GM18858 (cell line): ENCODE measurements around the gene APBB2.

Experiments used
- ATAC-seq: cut with Tn5 transposase; IDR thresholded peaks from one replicate; pipeline ENCODE4 v1.9.1; 2021; ENCODE audit not compliant: unreplicated experiment

APBB2 gene

DNA sequence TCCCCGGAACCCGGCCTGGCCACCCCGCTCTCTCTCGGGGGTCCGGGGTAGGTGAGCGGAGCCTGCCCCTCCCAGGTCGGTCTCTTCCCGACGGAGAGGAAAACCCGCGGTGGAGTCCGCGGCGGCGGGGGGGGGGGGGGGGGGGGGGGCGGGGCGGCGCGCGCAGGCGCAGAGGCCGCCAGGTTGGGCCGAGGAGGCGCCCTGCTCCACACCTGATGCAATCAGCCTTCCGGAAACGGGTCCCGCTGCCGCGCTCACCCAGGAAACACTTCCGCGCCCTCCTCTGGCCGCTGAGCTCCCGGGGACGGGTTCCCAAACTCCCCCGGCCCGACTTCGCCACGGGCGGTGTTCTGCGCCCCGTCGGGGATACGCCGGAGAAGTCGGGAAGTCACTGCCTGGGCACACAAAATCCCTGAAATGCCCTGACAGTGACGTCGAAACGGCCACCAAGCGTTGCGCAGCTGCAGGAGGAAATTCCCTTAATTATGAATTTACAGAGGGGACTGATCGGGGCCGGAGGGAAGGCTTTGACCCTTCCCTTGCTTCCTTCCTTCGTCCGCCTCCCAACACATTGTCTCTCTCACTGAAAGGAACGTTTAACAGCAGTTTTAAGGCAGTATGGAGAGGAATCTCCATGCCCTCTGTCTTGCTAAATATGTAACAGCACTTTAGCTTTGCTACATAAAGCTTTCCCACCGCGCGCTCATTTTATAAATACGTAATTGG is 2.1 kb upstream of the APBB2 start:
- peak; percentile 45 for ATAC-seq

DNA sequence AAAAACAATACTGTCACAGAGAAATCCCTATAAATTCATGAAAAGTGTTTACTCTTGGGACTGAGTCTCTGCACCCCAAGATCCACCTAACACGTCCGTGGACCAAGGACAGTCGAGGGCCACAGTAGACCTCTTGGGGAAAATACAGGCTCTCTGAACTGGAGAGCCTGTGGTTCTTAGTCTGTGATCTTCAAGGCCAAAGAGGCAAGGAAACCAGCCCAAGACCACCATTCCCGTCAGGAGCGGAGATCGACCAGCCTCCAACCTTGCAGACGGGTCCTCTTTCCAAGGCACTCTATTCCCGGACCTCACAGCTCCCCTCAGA is 1.6 kb upstream of the APBB2 start:
- no peak for ATAC-seq

DNA sequence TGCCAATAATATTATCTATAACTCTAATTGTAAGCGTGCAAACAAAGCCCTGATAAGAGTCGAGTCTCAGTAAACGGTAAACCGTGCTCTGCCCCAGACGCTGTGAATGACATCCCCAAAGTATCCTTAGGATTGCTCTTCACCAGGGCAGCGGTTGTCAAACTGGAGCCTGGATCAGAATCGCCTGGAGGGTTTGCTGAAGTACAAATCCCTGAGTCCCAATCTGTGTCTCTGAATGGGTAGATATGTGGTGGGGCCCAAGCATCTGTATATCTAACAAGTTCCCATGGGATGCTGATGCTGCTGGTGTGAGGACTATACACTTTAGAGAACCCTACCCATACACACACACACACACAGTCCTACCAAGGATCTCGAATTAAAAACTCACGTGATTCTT is 813 bp upstream of the APBB2 start:
- ATAC-seq, result no peak

DNA sequence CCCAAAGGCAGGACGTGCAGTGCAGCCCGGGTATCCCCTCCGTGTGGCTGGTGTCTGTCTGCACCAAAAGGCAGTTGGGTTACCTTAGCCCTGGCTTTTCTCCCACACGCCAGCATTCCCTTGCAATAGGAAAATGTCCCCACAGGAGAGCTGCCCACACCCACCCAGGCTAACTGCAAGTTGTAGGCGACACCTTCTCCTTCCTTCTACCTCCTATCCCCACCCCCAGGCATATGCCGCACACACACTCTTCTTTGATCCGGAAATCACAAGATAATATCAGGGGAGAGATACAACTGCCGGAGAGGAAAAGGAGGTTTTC is 444 bp upstream of the APBB2 start:
- no peak for ATAC-seq

DNA sequence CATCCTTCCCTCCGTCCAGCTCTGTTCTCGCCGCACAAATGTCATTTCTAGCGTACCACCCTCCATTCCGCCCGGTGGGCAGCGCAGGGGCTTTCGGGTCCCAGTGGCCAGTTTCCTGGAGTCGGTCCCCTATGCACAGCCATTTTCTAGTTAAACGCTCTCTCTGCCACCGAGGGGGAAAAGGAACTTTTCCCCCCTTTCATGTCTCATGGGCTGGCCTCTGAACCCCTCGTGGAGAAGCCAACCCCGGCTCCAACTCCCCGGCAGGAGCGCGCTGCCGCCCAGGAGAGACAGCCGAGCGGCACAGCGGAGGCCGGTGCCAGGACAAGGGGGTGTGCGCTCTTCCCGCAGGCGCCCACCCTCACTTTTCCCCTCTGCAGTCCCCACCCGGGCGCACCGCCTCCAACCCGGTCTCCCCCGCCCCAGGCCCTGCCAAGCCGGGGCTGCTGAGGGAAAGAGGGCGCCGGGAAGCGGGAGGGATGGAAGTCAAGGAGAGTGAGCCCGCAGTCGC is 662 bp downstream of the APBB2 start:
- peak; percentile 5 for ATAC-seq

DNA sequence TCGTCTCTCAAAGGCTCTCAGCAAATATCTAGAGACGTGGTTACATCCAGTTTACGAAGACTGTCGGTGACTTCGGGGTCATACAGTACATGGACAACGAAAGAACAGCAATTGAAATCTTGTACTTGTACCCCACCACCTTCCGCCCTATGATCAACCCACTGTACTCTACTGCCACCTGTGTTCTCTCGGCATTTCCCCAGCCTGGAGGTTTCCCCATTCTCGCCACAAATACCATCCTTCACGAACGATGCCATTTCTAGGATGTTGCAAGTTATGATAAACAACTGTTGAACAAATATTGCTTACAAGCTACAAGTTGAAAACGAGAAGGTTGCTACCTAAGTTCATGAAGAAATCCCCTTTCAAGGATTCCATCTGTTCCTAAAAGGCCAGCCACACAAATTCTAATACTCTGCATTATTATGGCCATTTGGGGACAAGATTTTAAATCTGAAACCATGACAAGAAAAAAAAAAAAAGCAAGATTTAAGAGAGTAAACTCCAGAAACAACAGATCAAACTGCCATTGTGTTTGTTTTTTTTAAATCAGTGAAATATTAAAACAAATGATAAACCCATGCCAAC is 1.6 kb downstream of the APBB2 start:
- ATAC-seq, result no peak

DNA sequence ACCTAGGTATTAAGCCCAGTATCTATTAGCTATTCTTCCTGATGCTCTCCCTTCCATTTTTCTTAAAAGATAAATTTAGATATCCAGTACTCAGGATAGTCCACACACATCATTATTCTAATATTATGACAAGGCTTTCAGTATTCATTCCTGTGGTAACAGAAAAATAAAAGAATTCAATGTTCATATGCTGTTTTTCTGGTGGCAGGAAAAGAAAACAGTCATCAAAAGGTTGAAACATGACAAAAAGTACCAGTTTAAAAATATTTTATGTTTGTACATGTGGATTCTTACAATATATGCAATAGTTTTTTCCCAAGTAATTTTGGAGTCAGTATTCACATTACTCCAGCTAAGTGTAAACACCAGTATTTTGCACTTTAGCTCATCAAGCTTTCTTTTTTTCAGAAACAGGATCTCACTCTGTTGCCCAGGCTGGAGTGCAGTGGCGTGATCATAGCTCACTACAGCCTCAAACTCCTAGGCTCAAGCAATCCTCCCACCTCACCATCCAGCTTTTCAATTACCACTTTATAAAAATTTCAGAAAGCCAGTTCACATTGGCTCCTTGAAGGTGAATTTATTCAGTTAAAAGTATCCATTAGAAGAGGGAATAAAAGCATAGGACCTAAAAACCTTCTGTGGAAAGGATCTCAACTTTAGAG is 2.3 kb downstream of the APBB2 start:
- no peak for ATAC-seq

DNA sequence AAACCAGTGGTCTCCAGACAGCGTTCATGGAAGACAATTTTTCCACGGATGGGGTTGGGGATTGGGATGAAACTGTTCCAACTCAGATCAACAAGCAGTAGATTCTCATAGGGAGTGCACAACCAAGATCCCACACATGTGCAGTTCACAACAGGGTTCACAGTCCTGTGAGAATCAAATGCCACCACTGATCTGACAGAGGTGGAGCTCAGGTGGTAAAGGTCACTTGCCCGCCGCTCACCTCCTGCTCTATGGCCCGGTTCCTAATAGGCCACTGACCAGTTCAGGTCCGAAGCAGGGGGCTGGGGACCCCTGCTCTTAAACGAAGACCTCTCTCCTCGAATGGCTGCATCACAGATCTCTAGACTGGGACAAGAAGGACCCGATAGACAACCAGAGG is 4.4 kb downstream of the APBB2 start:
- ATAC-seq, result no peak

DNA sequence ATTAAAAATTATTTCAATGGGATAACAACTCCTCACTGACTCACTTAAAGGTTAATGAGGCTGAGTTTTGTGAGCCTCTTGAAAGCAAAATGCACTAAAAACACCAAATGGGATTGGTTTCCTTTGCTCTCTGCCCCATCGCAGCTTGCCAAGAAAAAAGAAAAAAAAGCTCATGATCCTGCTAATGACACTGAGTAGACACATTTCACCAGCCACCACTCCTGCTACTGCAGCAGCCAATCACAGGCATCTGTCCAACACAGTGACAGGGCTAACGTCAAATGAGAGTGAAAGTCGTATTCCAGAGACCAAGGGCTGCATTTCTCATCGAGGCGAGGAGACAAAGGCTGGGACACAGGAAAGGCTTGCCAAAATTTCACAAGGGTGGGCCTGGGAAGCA is 5.2 kb downstream of the APBB2 start:
- no peak for ATAC-seq

DNA sequence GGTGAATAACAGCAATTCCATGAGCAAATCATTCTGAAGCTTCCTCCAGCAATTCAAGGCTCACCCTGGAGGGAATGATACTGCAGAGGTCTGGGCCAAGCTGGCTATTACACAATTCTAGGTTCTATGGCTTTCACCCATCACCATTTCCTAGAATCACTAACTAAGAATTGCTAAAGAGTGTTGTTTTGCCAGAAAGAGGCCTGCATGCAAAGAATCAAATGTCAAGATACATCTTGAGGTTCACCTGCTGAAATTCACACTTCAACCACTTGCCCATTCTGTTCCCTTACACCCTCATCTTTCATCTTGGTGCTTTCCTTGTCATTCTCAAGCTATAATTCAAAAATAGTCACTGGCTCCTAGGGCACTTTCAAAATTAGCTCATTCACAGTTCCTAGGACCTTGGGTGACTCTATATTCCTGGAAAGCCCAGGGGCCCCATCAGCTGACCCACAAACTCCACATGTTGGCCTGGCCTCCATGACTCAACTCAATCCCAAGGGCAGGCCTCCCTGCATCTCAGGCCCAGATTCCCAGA is 7.0 kb downstream of the APBB2 start:
- ATAC-seq, result no peak

DNA sequence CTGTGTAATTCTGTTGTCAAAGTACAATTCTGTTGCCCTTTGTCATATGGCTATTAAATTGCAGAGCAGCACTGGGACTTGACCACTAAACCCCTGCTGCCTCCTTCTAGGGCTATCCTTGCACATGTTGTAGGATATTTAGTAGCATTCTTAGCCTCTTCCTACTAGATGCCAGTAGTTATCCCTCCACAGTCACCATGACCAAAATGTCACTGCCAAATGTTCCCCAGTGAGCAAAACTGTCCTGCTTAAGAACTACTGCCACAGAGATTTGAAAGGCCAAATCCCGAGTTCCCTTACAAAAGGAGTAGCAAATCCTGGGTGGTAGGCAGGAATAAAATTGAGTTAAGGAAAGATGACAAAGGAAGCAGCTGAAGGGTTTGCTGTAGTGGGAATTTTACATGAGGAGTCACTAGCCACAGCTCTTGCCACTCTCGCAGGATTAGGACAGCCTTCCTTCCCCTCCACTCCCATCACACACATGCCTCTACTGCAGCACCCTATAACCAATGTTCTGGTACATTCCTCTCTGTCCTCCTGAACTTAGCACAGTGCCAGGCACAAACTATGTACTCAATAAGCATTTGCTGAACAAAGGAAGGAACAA is 8.4 kb downstream of the APBB2 start:
- no peak for ATAC-seq

DNA sequence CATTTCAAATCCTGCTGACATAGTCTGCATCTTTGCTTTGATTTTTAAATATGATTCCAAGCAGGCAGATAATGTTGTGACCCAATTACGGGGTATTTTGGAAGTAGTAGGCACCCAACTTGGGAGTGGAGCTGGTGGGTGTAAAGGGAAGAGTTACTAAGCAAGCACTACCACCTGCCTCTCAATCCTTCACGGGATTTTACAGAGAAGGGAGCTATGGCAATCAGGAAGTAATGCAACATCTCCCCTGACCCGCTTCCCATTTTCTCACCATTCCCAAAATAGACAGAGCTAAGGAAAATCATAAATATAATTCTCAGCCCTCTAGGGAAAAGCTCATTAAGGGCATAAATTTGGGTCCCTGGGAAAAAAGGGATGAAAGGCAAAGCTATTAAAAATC is 9.2 kb downstream of the APBB2 start:
- ATAC-seq, result no peak

DNA sequence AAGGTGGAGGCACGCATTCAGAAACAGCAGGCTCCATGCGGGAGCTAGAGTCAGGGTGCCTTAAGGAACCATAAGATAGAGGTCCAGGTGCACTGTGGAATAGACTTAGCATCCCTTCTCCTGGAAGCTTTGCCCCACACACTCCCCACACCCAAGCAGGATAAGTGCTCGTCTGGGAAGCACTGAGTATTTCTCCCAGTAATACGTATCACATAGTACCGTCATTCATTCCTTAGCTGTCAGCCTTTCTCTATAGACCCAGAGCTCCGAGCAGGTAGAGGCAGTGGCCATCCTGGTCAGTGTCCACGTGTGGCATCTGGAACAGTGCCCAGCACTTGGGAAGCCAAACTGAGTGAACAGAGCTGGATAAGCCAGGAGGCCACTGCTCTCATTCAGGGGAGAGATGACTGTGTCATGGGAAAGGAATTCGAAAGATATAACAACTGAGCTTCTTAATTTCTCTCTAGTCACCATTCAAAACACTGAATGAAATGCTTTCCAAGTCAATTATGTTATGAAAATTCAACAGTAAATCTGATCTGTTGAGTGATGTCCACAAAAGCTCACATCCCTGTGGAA is 9.9 kb downstream of the APBB2 start:
- no peak for ATAC-seq

DNA sequence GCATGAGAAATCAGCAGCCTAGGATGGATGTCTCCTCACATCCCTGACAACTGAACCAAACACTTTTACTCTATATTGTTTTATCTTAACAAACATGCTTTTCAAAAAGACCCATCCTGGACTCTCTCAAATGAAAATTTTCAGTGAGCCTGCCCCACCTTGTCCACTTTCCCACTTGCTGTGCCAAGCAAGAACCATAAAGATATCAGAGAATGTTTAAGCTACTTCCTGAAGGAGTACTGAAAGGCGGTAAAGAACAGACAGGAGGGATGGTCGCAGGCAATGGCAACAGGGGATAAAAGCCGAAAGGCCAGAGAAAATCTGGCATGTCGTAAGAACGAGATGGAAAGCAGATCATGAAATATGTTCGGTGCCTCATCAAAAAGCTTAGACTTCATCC is 10.5 kb downstream of the APBB2 start:
- no peak for ATAC-seq

DNA sequence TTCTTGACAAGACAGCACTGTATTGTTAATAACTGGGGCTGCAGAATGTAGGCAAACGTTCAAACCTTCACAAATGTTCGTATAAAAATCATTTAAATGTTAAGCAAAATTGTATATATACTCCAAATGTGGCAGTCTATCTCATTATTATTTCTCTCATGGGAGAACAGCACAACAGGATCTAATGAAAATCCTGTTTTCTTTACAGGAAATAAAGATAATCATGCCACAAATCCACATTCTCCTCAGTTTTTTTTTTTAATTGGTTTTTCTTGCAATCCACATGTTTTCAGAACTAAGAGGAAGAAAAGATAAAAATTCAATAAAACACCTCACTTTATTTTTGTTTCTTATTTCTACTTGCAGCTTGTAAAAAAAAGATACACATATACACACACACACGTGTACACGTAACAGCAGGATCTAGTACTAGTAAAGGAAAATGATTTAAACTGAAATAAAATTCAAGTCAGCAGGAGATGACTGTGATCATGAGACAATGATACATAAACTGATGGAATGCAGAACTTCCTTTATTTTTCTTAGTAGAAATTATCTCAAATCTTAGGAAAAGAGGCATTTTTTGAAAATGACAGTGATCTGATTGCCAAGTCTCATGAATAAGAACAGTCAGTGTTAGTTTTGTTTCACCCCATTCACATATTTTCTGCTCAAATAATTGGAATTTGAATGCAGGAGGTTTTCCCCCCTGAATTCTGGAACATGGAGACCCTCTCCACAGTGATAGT is 11.3 kb downstream of the APBB2 start:
- no peak for ATAC-seq

DNA sequence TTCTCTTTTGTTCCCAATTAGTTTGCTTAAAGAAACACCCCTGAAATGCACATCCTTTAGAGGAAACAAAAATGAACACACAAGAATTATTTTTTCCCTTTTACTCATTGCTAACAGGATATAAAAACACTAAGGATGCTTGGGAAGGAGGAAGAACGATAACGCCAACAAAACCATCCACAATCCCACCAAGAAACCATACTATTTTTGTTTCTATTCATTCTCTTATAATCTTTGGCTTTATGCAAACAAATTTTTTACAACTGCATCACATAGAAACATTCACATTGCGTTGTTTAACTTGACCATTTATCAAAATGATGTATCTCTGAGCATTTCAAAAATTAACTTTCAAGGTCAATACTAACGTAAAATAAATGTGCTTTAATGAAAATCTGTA is 12.0 kb downstream of the APBB2 start:
- no peak for ATAC-seq

DNA sequence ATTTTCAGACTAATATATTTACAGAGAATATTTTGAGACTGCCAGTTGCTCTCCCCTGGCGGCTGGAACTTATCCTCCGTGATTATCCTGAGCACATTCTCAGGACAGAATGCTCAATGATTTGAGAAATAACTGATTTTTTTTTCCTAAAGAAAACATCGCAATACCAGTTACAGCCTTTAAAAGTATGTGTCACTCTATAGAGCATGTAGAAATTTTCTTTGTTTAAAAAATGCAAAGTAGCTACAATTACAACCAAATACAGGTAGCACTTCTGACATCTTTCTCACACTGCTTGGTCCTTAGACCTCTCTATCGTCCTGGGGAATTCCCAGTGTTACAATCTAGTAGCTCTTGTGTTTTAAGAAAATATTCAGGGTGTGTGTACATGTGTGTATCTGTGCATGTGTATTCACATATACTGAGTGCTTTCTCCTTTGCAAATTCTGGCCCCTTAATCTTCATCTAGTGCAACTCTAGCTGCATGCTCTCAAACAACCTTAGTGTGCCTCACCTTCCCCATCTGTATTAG is 13.8 kb downstream of the APBB2 start:
- ATAC-seq, result no peak

DNA sequence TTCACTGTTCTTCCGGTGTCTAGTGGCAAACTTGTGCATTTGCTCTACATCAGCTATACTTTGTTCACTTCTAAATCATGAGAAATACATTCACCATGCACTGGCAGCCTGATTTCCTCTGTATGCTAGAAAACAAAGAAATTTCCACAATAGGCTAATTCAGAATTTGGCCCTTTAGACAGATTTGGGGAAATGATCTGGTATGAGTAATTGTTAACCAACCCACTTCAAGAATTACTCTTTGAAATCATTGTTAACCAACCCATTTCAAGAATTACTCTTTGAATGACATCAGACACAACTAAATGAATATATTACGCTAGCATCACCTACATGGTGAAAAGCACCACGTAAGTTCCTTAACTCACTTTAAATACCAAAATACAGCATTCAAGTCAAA is 14.6 kb downstream of the APBB2 start:
- no peak for ATAC-seq

DNA sequence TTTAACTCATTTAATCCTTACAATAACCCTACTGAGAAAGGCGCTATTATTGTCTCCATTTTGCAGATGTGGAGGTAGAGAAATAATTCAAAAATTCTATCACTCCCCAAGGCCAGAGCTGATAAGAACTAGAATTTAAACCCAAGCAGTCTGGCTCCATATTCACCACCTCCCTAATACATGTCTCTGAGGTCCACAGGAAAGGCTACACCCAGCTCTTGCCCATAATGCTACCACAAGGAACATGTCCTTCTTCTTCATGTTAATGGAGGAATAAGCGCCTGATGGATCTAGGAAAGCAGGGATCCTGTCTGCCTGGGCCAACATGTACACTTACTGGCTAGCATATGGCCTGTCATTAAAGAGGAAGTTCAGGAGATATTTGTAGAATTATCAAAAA is 16.3 kb downstream of the APBB2 start:
- no peak for ATAC-seq

DNA sequence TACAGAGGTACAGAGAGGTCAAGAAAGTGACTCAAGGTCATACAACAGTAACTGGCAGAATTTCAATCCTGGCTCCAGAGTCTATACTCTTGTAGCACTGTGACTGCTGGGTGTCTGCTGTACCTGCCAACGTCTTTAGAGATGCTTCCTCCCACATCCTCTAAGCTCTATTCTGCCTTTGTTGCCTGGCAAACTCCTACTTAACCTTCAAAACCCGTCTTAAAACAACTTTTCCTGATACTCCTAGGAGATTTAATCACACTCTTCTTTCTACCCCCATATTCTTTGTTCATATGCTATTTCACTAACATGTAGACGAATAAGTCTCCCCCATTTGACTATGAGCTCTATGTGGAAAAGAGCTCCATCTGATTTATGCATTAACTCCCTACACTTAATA is 16.8 kb downstream of the APBB2 start:
- ATAC-seq, result no peak
